Common myeloid progenitor, CD34-positive (primary cell): ENCODE data around the gene KANSL3.
"Not testable (repeated sequence)": the region's sequence is repeated elsewhere in the genome, so short reads cannot be mapped to it uniquely, and the experiment has no call there.

ENCODE experiments used
- CTCF ChIA-PET: fragments of 350-600 bp; sonication (Branson Sonifier 250); formaldehyde crosslinking; loops from one replicate; lab custom pipeline; 2021; ENCODE audit warnings: antibody characterized with exemption; lab: Charles Lee
- POLR2A ChIA-PET: fragments of 350-600 bp; sonication (Branson Sonifier 250); formaldehyde crosslinking; loops from one replicate; lab custom pipeline; 2021; ENCODE audit warnings: antibody characterized with exemption; lab: Charles Lee
- DNase-seq, 3 donors: peaks; one replicate each; pipeline versions ENCODE4 v3.0.0 to v3.0.0-alpha.2; 2013
- H3K27ac ChIP-seq, 2 experiments: 1 replicate in 1 of 2; 2 replicates in 1 of 2; pipeline ENCODE4 v1.7.0; 2013; ENCODE audit warnings: inconsistent platforms in 2 of 2, low read length in 2 of 2, mild to moderate bottlenecking in 2 of 2, low read depth in 1 of 2, moderate library complexity in 1 of 2; ENCODE audit not compliant: severe bottlenecking in 2 of 2, insufficient read depth in 1 of 2, poor library complexity in 1 of 2
- H3K27me3 ChIP-seq, 5 experiments: replicated peaks in 2 of 5; 1 replicate in 3 of 5; 2 replicates in 2 of 5; pipeline versions ENCODE4 v1.6.1 to v1.7.0; 2013; ENCODE audit warnings: low read length in 4 of 5, mild to moderate bottlenecking in 2 of 5, moderate library complexity in 2 of 5, inconsistent platforms in 1 of 5; ENCODE audit not compliant: insufficient read depth in 5 of 5, control insufficient read depth in 4 of 5
- H3K36me3 ChIP-seq, 4 experiments: 1 replicate in 2 of 4; 2 replicates in 2 of 4; pipeline versions ENCODE4 v1.6.1 to v1.7.0; 2013; ENCODE audit warnings: low read length in 3 of 4, control low read depth in 1 of 4, mild to moderate bottlenecking in 1 of 4; ENCODE audit not compliant: control insufficient read depth in 4 of 4, insufficient read depth in 4 of 4
- H3K4me1 ChIP-seq, 4 experiments: 1 replicate in 3 of 4; 2 replicates in 1 of 4; pipeline versions ENCODE4 v1.6.1 to v1.7.1; 2013; ENCODE audit warnings: low read length in 3 of 4, mild to moderate bottlenecking in 3 of 4, control low read depth in 1 of 4, inconsistent platforms in 1 of 4, moderate library complexity in 1 of 4; ENCODE audit not compliant: control insufficient read depth in 4 of 4, insufficient read depth in 4 of 4; ENCODE audit errors: control extremely low read depth in 1 of 4
- H3K4me3 ChIP-seq, 7 experiments: 1 replicate in 4 of 7; 2 replicates in 3 of 7; pipeline versions ENCODE4 v1.5.1 to v1.7.0; 2013; ENCODE audit warnings: mild to moderate bottlenecking in 7 of 7, low read length in 6 of 7, moderate library complexity in 6 of 7, inconsistent platforms in 2 of 7, low read depth in 2 of 7, control low read depth in 1 of 7; ENCODE audit not compliant: insufficient read depth in 4 of 7, control insufficient read depth in 1 of 7; ENCODE audit errors: extremely low read depth in 1 of 7
- H3K9me3 ChIP-seq, 5 experiments: 1 replicate in 4 of 5; 2 replicates in 1 of 5; pipeline versions ENCODE4 v1.6.1 to v1.7.1; 2013; ENCODE audit warnings: low read length in 4 of 5, mild to moderate bottlenecking in 2 of 5, inconsistent platforms in 1 of 5, low read depth in 1 of 5, moderate library complexity in 1 of 5; ENCODE audit not compliant: control insufficient read depth in 4 of 5, insufficient read depth in 2 of 5; ENCODE audit errors: control extremely low read depth in 1 of 5
- WGBS: methylation state at CpG from one replicate; pipeline ENCODE4 v1.1.5; 2013; ENCODE audit not compliant: insufficient coverage; 5-methylcytosine and 5-hydroxymethylcytosine counted together

Gene KANSL3

DNA sequence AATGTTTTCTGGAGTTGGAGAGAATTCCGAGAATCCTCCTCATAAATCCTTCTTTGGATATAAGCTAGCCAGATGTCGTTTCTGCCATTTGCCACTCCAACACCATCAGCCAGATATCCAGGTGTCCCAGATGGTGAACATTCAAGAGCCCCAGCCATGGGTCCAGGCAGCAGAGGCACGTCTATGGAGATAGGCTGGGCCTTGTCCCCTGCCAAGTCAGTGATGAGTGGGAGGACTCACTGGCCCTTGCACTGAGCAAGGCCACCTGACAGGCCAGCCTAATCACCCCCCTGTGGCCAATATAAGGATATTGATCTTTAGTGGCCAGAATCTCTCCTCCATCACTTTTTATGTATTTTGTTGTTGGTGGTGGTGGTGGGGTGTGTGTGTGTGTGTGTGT is 73.5 kb downstream of the KANSL3 start:
- Histone ChIP-seq H3K27ac (no peak overlapping the region), H3K27me3 (peaks cover 0 to 2% (median 0%) of the 10 kb centered on the region in 5 experiments), H3K9me3 (peaks cover 0 to 2% (median 0%) of the 10 kb centered on the region in 5 experiments), H3K4me1 (no peaks in the 10 kb centered on the region), H3K4me3 (no peak overlapping the region), H3K36me3 (no peaks in the 10 kb centered on the region)
- ChIA-PET POLR2A (no interaction called here), CTCF (interaction anchor here (1.1 to 2.0 kb wide), 4 partner anchors 10 to 95 kb away, joined by 3 to 7 read pairs (median 4); no protein-coding TSS in a partner anchor)
- no peak for DNase-seq
- WGBS: 96% methylated on average over 3 of the region's 3 CpGs

DNA sequence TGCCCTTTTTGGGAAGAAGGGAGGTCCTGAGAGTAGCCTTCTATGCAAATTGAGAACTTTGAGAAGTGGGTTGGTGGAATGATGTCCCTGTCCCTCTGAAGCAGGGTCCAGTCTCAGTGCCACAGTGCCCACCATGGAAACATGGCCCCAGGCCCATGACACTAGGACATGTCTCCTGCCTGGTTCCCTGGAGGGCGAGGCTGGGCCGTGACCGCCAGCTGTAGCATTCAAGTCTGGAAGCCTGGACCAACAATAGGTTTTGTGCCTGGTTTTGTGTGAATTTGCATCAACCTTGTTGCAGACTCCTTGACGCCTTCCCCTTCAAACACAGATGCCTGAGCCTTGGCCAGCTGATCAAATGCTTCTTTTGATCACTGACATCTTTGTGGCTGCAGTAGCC is 74.1 kb downstream of the KANSL3 start:
- DNase-seq: no peak
- H3K27me3 ChIP-seq: peaks cover 0 to 2% (median 0%) of the 10 kb centered on the region in 5 experiments
- H3K27ac ChIP-seq: no peak overlapping the region
- ChIA-PET POLR2A (no interaction called here), CTCF (interaction anchor here (1.1 to 2.0 kb wide), 3 partner anchors 10 to 94 kb away, joined by 3 to 7 read pairs (median 3); no protein-coding TSS in a partner anchor)
- WGBS: 0% methylated on average over 1 of the region's 4 CpGs
- H3K4me1 ChIP-seq: no peaks in the 10 kb centered on the region
- peaks cover 0 to 2% (median 0%) of the 10 kb centered on the region in 5 experiments for H3K9me3 ChIP-seq
- H3K36me3 ChIP-seq: no peaks in the 10 kb centered on the region
- no peak overlapping the region for H3K4me3 ChIP-seq

DNA sequence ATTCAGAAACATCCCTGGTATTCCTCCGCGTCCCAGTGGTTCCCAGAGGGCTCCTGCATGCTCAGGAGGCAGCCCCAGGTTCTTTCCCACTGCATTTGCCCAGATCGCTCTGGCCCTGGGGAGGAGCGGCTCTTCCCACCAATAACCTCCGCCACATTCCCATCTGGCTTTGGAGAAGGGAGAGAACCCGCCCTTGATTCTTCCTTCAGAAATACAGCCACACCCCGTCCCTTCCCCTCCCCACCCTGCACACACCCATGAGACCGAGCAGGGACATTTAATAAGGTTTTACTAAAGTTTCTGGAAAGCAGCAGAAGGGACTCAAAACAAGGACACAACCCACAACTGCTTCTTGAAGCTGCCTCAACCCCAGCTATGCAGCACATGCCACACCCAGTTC is 79.6 kb downstream of the KANSL3 start:
- peaks cover 0 to 2% (median 0%) of the 10 kb centered on the region in 5 experiments for H3K9me3 ChIP-seq
- no peaks in the 10 kb centered on the region for H3K36me3 ChIP-seq
- CTCF ChIA-PET: interaction anchor here (22.8 kb wide), 1 partner anchor 25 kb away, joined by 429 read pairs; the partner anchor contains the start of gene ARID5A
- no peak overlapping the region for H3K4me3 ChIP-seq
- no peak for DNase-seq
- POLR2A ChIA-PET: no interaction called here
- H3K4me1 ChIP-seq: peaks cover 0 to 11% (median 7%) of the 10 kb centered on the region in 4 experiments
- WGBS: 100% methylated on average over 2 of the region's 8 CpGs
- peaks cover 0 to 2% (median 0%) of the 10 kb centered on the region in 5 experiments for H3K27me3 ChIP-seq
- H3K27ac ChIP-seq: no peak overlapping the region

DNA sequence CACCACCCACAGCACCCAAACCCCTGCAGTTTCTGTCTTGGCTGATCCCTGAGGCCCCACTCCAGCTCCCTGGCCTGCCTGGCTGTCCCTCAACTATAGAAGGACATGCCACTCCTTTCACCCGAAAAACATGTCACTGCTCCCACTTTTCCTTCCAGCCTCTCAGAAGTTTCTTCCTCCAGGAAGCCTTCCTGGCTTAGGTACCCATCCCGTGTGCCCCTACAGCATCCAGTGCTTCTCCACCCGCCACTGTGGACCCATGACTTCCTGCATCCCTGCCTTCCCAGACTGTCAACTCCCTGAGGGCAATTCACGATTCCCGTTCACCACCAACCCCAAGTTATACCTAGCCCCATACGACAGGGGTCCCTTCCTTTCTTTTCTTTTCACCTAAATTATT is 80.1 kb downstream of the KANSL3 start:
- no peak for DNase-seq
- ChIA-PET POLR2A (interaction anchor here (0.6 kb wide), 1 partner anchor 210 kb away, joined by 3 read pairs; no protein-coding TSS in a partner anchor), CTCF (interaction anchor here (1.0 to 22.8 kb wide), 3 partner anchors 8 to 49 kb away, joined by 3 to 429 read pairs (median 4); partner anchors contain the start of gene ARID5A)

DNA sequence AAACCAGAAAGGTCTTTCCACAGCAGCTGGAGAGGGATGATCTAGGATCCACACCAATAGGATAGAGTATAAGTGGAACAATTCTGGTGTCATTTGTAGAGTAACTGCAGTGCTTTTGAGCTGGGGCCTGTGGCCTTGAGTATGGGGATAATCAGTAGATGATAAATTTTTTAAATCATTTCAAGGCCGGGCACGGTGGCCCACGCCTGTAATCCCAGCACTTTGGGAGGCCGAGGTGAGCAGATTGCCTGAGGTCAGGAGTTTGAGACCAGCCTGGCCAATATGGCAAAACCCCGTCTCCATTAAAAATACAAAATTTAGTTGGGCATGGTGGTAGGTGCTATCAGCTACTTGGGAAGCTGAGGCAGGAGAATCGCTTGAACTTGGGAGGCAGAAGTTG is 80.7 kb downstream of the KANSL3 start:
- CTCF ChIA-PET: interaction anchor here (0.7 to 22.8 kb wide), 4 partner anchors 9 to 245 kb away, joined by 3 to 429 read pairs (median 4); partner anchors contain the start of gene ARID5A
- not testable (repeated sequence) for H3K27me3 ChIP-seq, H3K36me3 ChIP-seq, H3K9me3 ChIP-seq, H3K4me3 ChIP-seq, DNase-seq, H3K27ac ChIP-seq
- POLR2A ChIA-PET: interaction anchor here (0.6 kb wide), 1 partner anchor 211 kb away, joined by 3 read pairs; no protein-coding TSS in a partner anchor
- WGBS: 100% methylated on average over 2 of the region's 6 CpGs
- peaks cover 0 to 11% (median 7%) of the 10 kb centered on the region in 4 experiments for H3K4me1 ChIP-seq

More for the DNA sequence above, 80.1 kb downstream of the KANSL3 start:
- H3K36me3 ChIP-seq: peaks cover 0 to 3% (median 0%) of the 10 kb centered on the region in 4 experiments
- H3K9me3 ChIP-seq: peaks cover 0 to 2% (median 0%) of the 10 kb centered on the region in 5 experiments
- 91% methylated on average over 6 of the region's 6 CpGs for WGBS
- H3K4me3 ChIP-seq: no peak overlapping the region
- H3K4me1 ChIP-seq: peaks cover 0 to 11% (median 7%) of the 10 kb centered on the region in 4 experiments
- no peaks in the 10 kb centered on the region for H3K27me3 ChIP-seq
- no peak overlapping the region for H3K27ac ChIP-seq

DNA sequence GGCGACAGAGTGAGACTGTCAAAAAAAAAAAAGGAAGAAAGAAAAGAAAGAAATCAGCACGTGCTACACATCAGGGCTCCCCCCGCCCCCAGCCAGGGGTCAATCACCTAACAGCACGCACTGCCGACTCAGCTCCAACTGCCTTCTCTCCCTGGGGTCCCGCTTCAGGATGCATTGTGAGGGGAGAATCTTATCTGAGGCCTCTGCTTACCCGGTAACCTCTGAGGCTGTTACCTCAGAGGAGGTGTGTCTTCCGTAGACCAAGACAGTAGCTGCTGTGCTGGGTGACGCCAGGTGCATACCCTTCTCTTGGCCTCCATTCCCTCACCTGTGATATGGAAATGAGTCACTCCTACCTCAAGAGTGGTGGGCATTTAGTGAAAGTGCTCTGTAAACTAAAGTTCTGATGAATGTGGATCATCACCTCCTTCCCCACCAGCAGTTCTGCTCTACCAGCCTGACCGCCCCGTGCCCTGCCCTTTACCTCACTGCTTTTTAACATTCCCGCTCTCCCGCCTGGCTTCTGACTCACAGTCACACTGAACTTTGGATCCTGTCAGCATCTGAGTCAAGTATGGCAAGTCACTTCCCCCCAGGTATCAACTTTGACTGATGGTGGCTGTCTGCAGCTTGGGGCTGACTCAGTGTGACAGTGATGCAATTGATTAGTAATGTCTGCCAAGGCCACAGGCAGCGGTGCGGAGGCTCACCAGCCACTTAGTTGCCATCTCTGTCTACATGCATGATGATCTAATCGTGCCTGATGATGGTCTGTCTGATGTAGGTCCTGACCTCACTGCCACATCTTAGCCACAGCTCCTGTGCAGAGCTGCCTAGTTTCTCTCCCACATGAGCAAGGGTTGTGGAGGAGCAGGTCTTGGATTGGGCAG is 81.4 kb downstream of the KANSL3 start:
- no peak overlapping the region for H3K27ac ChIP-seq
- peaks cover 0 to 17% (median 6%) of the 10 kb centered on the region in 4 experiments for H3K36me3 ChIP-seq
- peaks cover 0 to 11% (median 7%) of the 10 kb centered on the region in 4 experiments for H3K4me1 ChIP-seq
- POLR2A ChIA-PET: no interaction called here
- DNase-seq: peak in 1 of 3 donors; percentile 23
- H3K4me3 ChIP-seq: no peak overlapping the region
- CTCF ChIA-PET: interaction anchor here (0.7 to 22.8 kb wide), 4 partner anchors 10 to 246 kb away, joined by 3 to 429 read pairs (median 4); partner anchors contain the start of gene ARID5A
- no peaks in the 10 kb centered on the region for H3K27me3 ChIP-seq
- no peaks in the 10 kb centered on the region for H3K9me3 ChIP-seq
- WGBS: 98% methylated on average over 9 of the region's 16 CpGs
